ENCODE data around the gene SRF. TPM values are rescaled to one million over a fixed set of nuclear protein-coding genes. Genes with fewer than 3 reads are reported as not detected.

SRF gene
- total and polyA plus RNA-seq, 2 donors (not counting 1 experiment from before 2014, with no cell fraction given), result 21.7 to 22.7 TPM

GRCh38 chr6:43171707-43172103 lies 636 bp downstream of the SRF start:
- Mint-ChIP-seq H3K9me3 (ENCODE audit: insufficient read depth) (no peaks in the 10 kb centered on the region), H3K4me3 (peak overlapping the region; percentile 85), H3K4me1 (peaks cover 46% of the 10 kb centered on the region), H3K27me3 (no peaks in the 10 kb centered on the region), H3K27ac (peak overlapping the region; percentile 95)
- Histone ChIP-seq H4K20me1 (ENCODE audit: control insufficient read depth, insufficient read depth, low read length, poor library complexity, severe bottlenecking) (peaks cover 33% of the 10 kb centered on the region), H3K9me3 (ENCODE audit: control extremely low read depth in 1 of 3, control insufficient read depth in 2 of 3, insufficient read depth in 1 of 3, low read length in 2 of 3) (peaks cover 0 to 7% (median 0%) of the 10 kb centered on the region in 3 donors), H3K4me3 (ENCODE audit: control extremely low read depth in 1 of 5, extremely low read depth in 1 of 5, insufficient read depth in 1 of 5, low read depth in 2 of 5, low read length in 4 of 5) (peak overlapping the region; percentile 58 to 90 (median 66)), H3K27me3 (replicated peaks in 1 of 4; ENCODE audit: control extremely low read depth in 1 of 4, control insufficient read depth in 3 of 4, insufficient read depth in 4 of 4, low read length in 3 of 4) (peaks cover 0 to 2% (median 0%) of the 10 kb centered on the region in 4 experiments), H3K9ac (ENCODE audit: low read length) (peak overlapping the region; percentile 77), H3K79me2 (ENCODE audit: control insufficient read depth, insufficient read depth, low read length) (peaks cover 23% of the 10 kb centered on the region), H2AFZ (ENCODE audit: insufficient read depth, low read depth, low read length, poor library complexity, severe bottlenecking) (peak overlapping the region; percentile 95), H3K4me2 (replicated peaks; ENCODE audit: low read depth, low read length, poor library complexity, severe bottlenecking) (peak overlapping the region; percentile 94), H3K27ac (ENCODE audit: low read length in 2 of 2) (peak overlapping the region; percentile 50 to 90), H3K36me3 (replicated peaks in 1 of 2; ENCODE audit: control extremely low read depth in 1 of 2, control insufficient read depth in 1 of 2, extremely low read depth in 1 of 2, insufficient read depth in 2 of 2, low read length in 1 of 2) (peaks cover 0 to 16% of the 10 kb centered on the region in 2 experiments), H3K4me1 (ENCODE audit: control insufficient read depth in 2 of 2, insufficient read depth in 2 of 2, low read length in 2 of 2) (peaks cover 35 to 49% of the 10 kb centered on the region in 2 donors)
- peak; percentile 75 for DNase-seq
- no peak for TF ChIP-seq CTCF (IDR thresholded peaks at IDR 0.05)
- TF ChIP-seq EZH2 (IDR thresholded peaks at IDR 0.05; ENCODE audit: borderline replicate concordance, insufficient read depth, low read depth, low read length, poor library complexity, severe bottlenecking), result no peak
- POLR2A ChIA-PET, result interaction anchor here (0.5 to 1.4 kb wide), 4 partner anchors 57 to 567 kb away, joined by 3 to 4 read pairs (median 3); partner anchors contain the start of genes DNPH1 and RPL7L1
- CTCF ChIA-PET, result interaction anchor here (0.9 to 2.7 kb wide), 3 partner anchors 9 to 58 kb away, joined by 3 to 8 read pairs (median 3); partner anchors contain the start of gene CUL9
- intact Hi-C loops (cut with micrococcal nuclease), result loop anchor here (1.0 to 5.0 kb wide), 14 partner anchors 76 to 1091 kb away; partner anchors contain the start of genes ABCC10, GTPBP2, KLC4 and MRPL2
- ATAC-seq (ENCODE audit: low read depth), result peak; percentile 2
- WGBS (ENCODE audit: insufficient coverage), result under 1% methylated on average over 57 of the region's 57 CpGs

Measured in B cell (primary cell).